Endothelial cell (in vitro differentiated cells): ENCODE data around the gene TFF3. TPM values are rescaled to one million over a fixed set of nuclear protein-coding genes. Genes with fewer than 3 reads are reported as not detected.
A peak's percentile ranks its signal among the peaks of the same experiment; 100 is the strongest.

Experiments
- DNase-seq: peaks from one replicate; pipeline ENCODE4 v3.0.0; 2021; ENCODE audit warnings: low spot score
- H3K27ac Mint-ChIP-seq: one replicate; pipeline ENCODE4 v1.8.0; 2021; ENCODE audit warnings: mixed read lengths, inconsistent platforms; ENCODE audit not compliant: unreplicated experiment
- H3K27me3 Mint-ChIP-seq: one replicate; pipeline ENCODE4 v1.8.0; 2021; ENCODE audit warnings: mild to moderate bottlenecking, moderate library complexity, mixed read lengths, inconsistent platforms; ENCODE audit not compliant: unreplicated experiment
- H3K36me3 Mint-ChIP-seq: one replicate; pipeline ENCODE4 v1.8.0; 2021; ENCODE audit warnings: mild to moderate bottlenecking, low read depth, mixed read lengths, inconsistent platforms; ENCODE audit not compliant: unreplicated experiment
- H3K4me1 Mint-ChIP-seq: one replicate; pipeline ENCODE4 v1.8.0; 2021; ENCODE audit warnings: mild to moderate bottlenecking, mixed read lengths, inconsistent platforms; ENCODE audit not compliant: unreplicated experiment
- H3K4me3 Mint-ChIP-seq: one replicate; pipeline ENCODE4 v1.8.0; 2021; ENCODE audit warnings: mild to moderate bottlenecking, mixed read lengths, inconsistent platforms; ENCODE audit not compliant: unreplicated experiment
- H3K9me3 Mint-ChIP-seq: one replicate; pipeline ENCODE4 v1.8.0; 2021; ENCODE audit warnings: mixed read lengths, inconsistent platforms; ENCODE audit not compliant: unreplicated experiment
- total RNA-seq: library from RNA; stranded (reverse); fragmentation: NEBNext Ultra II Directional; extraction: Animal tissue kit (Norgen Biotek cat#: 25700); gene quantifications from one replicate; pipeline ENCODE4 v1.2.1, GENCODE V29; 2021; ENCODE audit not compliant: unreplicated experiment
- TF ChIP-seq, protein P1 (sequence below): fragments of 200-600 bp; sonication (generic); IDR thresholded peaks from one replicate; pipeline ENCODE4 v1.5.0; 2021; ENCODE audit warnings: antibody characterized with exemption; ENCODE audit not compliant: unreplicated experiment

The TFF3 gene
- total RNA-seq, 1 donor from 2014 or later = not detected

DNA sequence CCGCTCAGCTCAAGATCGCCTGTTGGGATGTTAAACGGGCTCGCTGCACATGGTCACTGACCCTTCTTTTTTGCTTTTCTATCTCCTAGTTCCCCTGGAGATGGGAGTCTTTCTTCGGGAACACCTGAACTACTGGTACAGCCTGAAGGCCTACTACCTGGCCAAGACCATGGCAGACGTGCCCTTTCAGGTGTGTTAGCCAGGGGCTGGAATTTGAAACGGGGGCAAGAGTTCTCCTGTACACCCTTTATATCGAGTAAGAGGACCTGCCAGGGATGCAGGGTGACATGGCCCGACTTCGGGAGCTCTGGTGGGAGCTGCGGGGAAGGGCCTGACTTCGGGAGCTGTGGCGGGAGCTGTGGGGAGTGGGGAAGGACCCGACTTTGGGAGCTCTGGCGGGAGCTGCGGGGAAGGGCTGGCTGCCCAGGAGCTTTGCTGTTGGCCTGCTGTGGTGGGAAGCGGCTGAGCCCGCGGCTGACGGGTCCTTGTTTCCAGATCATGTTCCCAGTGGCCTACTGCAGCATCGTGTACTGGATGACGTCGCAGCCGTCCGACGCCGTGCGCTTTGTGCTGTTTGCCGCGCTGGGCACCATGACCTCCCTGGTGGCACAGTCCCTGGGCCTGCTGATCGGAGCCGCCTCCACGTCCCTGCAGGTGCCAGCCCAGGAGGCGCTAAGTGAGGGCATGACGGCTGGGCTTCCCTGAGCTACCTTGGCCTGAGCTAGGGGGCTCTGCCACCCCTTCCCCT lies 24.0 kb downstream of the TFF3 start:
- H3K4me1 Mint-ChIP-seq = peaks cover 19% of the 10 kb centered on the region
- H3K9me3 Mint-ChIP-seq = no peaks in the 10 kb centered on the region
- no peak overlapping the region for H3K4me3 Mint-ChIP-seq
- TF ChIP-seq, protein P1, sequence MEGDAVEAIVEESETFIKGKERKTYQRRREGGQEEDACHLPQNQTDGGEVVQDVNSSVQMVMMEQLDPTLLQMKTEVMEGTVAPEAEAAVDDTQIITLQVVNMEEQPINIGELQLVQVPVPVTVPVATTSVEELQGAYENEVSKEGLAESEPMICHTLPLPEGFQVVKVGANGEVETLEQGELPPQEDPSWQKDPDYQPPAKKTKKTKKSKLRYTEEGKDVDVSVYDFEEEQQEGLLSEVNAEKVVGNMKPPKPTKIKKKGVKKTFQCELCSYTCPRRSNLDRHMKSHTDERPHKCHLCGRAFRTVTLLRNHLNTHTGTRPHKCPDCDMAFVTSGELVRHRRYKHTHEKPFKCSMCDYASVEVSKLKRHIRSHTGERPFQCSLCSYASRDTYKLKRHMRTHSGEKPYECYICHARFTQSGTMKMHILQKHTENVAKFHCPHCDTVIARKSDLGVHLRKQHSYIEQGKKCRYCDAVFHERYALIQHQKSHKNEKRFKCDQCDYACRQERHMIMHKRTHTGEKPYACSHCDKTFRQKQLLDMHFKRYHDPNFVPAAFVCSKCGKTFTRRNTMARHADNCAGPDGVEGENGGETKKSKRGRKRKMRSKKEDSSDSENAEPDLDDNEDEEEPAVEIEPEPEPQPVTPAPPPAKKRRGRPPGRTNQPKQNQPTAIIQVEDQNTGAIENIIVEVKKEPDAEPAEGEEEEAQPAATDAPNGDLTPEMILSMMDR = no peak
- H3K36me3 Mint-ChIP-seq = peaks cover 54% of the 10 kb centered on the region
- H3K27ac Mint-ChIP-seq = no peak overlapping the region
- DNase-seq = no peak
- peaks cover 16% of the 10 kb centered on the region for H3K27me3 Mint-ChIP-seq

DNA sequence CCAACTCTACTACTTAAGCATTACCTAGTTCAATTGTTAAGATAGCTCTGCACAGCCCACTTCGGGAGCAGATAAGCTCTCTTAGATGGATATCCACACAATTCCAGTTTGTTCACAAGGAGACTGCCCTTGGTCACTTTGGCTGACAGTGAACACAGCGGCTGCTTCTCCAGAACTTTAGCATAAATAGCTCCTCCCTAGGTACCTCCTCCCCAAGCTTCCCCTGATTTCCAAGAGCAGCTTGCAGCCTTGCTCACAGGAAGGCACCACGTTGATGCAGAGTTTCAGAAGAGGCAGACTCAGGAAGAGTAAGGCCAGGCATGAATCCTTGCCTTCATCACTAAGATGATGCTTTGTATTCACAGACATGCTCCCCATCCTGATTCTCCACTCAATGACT lies 24.7 kb downstream of the TFF3 start:
- H3K27ac Mint-ChIP-seq = no peak overlapping the region
- H3K4me1 Mint-ChIP-seq = peaks cover 12% of the 10 kb centered on the region
- peaks cover 11% of the 10 kb centered on the region for H3K27me3 Mint-ChIP-seq
- no peak for DNase-seq
- peaks cover 54% of the 10 kb centered on the region for H3K36me3 Mint-ChIP-seq
- TF ChIP-seq, protein P1 = no peak
- H3K4me3 Mint-ChIP-seq = no peak overlapping the region
- H3K9me3 Mint-ChIP-seq = no peaks in the 10 kb centered on the region

DNA sequence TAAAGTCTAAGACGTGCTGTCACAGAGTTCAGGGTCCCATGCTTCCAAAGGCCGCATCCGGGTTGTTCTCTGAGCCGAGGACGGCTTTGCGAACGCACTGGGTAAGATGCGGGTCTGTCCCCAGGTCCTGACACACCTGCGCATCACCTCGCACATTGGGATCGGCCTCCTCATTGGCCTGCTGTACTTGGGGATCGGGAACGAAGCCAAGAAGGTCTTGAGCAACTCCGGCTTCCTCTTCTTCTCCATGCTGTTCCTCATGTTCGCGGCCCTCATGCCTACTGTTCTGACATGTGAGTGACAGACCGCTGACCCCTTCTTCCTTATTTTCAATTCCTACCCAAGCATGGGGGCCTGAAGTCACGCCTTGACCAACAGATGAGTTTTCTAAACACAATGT lies 25.3 kb downstream of the TFF3 start:
- no peak for DNase-seq
- Mint-ChIP-seq H3K27me3 (peaks cover 11% of the 10 kb centered on the region), H3K4me3 (no peak overlapping the region), H3K27ac (no peak overlapping the region), H3K4me1 (peaks cover 9% of the 10 kb centered on the region), H3K36me3 (peaks cover 52% of the 10 kb centered on the region), H3K9me3 (no peaks in the 10 kb centered on the region)
- TF ChIP-seq, protein P1 = no peak

DNA sequence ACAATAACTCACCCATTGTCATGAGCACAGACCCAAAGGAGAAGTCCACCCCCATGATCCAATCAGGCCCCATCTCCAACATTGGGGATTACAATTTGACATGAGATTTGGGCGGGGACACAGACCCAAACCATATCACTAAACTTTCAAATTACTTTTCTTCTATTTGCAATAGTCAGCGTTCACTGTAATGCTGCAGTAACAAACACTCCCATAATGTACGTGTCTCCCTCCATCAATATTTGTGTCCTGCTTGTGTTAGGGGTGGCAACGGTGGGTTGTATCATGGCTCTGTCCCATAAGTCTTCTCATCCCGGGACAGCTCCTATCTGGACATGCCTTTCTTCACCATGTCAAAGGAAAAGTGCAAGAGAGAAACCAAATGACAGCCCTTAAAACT lies 26.2 kb downstream of the TFF3 start:
- H3K27me3 Mint-ChIP-seq = peaks cover 6% of the 10 kb centered on the region
- no peaks in the 10 kb centered on the region for H3K9me3 Mint-ChIP-seq
- DNase-seq = no peak
- peak overlapping the region; percentile 82 for H3K4me3 Mint-ChIP-seq
- H3K4me1 Mint-ChIP-seq = peaks cover 7% of the 10 kb centered on the region
- H3K36me3 Mint-ChIP-seq = peaks cover 48% of the 10 kb centered on the region
- TF ChIP-seq, protein P1 = no peak
- peak overlapping the region; percentile 52 for H3K27ac Mint-ChIP-seq
